KG1 (cell line): ENCODE results near the gene ABCA2.
"Not testable (repeated sequence)": the region's sequence is repeated elsewhere in the genome, so short reads cannot be mapped to it uniquely, and the experiment has no call there.

Experiments
- DNase-seq: peaks from one replicate; lab custom pipeline; 2025; lab: John Stamatoyannopoulos, UW

ABCA2 gene

GRCh38 chr9:137014166-137014565 is 13.9 kb downstream of the ABCA2 start:
- no peak for DNase-seq

GRCh38 chr9:137013571-137013940 is 14.5 kb downstream of the ABCA2 start:
- no peak for DNase-seq

- no peak for DNase-seq
These were observed 15.1 kb downstream of the ABCA2 start for GRCh38 chr9:137012694-137013570.

GRCh38 chr9:137011907-137012675 is 15.9 kb downstream of the ABCA2 start:
- DNase-seq, result no peak

GRCh38 chr9:137011156-137011555 is 16.9 kb downstream of the ABCA2 start:
- DNase-seq, result no peak

- DNase-seq, result no peak
These were observed 17.9 kb downstream of the ABCA2 start for GRCh38 chr9:137009938-137010732.

GRCh38 chr9:137009217-137009616 is 18.8 kb downstream of the ABCA2 start:
- no peak for DNase-seq

GRCh38 chr9:137008312-137008711 is 19.7 kb downstream of the ABCA2 start:
- no peak for DNase-seq

- no peak for DNase-seq
These were observed 20.2 kb downstream of the ABCA2 start for GRCh38 chr9:137007816-137008270.

- no peak for DNase-seq
These were observed 20.8 kb downstream of the ABCA2 start for GRCh38 chr9:137007108-137007815.

- DNase-seq, result no peak
These were observed 21.7 kb downstream of the ABCA2 start for GRCh38 chr9:137006116-137007003.

- not testable (repeated sequence) for DNase-seq
These were observed 23.8 kb downstream of the ABCA2 start for GRCh38 chr9:137004285-137004684.

- DNase-seq, result no peak
These were observed 25.4 kb downstream of the ABCA2 start for GRCh38 chr9:137002646-137003041.

- no peak for DNase-seq
These were observed 26.0 kb downstream of the ABCA2 start for GRCh38 chr9:137001857-137002645.

GRCh38 chr9:137000177-137000930 is 27.7 kb downstream of the ABCA2 start:
- peak; percentile 36 for DNase-seq

- no peak for DNase-seq
These were observed 30.2 kb downstream of the ABCA2 start for GRCh38 chr9:136997830-136998234.

- no peak for DNase-seq
These were observed 30.7 kb downstream of the ABCA2 start for GRCh38 chr9:136997371-136997770.

- no peak for DNase-seq
These were observed 31.4 kb downstream of the ABCA2 start, which contains the start of gene CLIC3 for GRCh38 chr9:136996361-136997292. Gene CLIC3 (minus strand): TSS chr9:136996568. CDS start chr9:136996543, 25 bp downstream.
